HL-60 (cell line): ENCODE data around the gene ARL3.

Experiments
- DNase-seq, 2 experiments: peaks; one replicate each; pipeline ENCODE4 v3.0.0-alpha.2; 2010 to 2020; ENCODE audit warnings: low read depth in 1 of 2, low spot score in 1 of 2
- H3K27ac ChIP-seq: fragments of 250-450 bp; sonication (Bioruptor Pico); replicated peaks from 2 replicates; pipeline ENCODE4 v1.5.1; 2020; ENCODE audit warnings: mild to moderate bottlenecking, moderate library complexity
- H3K27me3 ChIP-seq: fragments of 250-450 bp; sonication (Bioruptor Pico); 2 replicates; pipeline ENCODE4 v1.5.1; 2021; ENCODE audit warnings: mild to moderate bottlenecking, moderate library complexity; ENCODE audit not compliant: insufficient read depth, poor library complexity, severe bottlenecking
- H3K4me3 ChIP-seq: replicated peaks from 2 replicates; pipeline ENCODE4 v1.5.1; 2011; ENCODE audit warnings: mild to moderate bottlenecking, control low read depth, low read length; ENCODE audit not compliant: insufficient read depth
- GABPA ChIP-seq: IDR thresholded peaks from 2 replicates; pipeline ENCODE4 v1.6.1; 2012; ENCODE audit warnings: low read depth
- POLR2AphosphoS5 ChIP-seq: IDR thresholded peaks from 2 replicates; pipeline ENCODE4 v1.6.1; 2012; ENCODE audit warnings: low read depth
- SPI1 ChIP-seq: IDR thresholded peaks from 2 replicates; pipeline ENCODE4 v1.6.1; 2012; ENCODE audit warnings: low read depth, mild to moderate bottlenecking, borderline replicate concordance
- TF ChIP-seq, protein P1 (sequence below): IDR thresholded peaks from 2 replicates; pipeline ENCODE4 v1.6.1; 2012; ENCODE audit warnings: low read depth; ENCODE audit not compliant: insufficient replicate concordance
- TF ChIP-seq, protein P2 (sequence below): IDR thresholded peaks from one replicate; pipeline ENCODE4 v1.5.1; 2011; ENCODE audit warnings: low read length, control low read depth, inconsistent platforms; ENCODE audit not compliant: insufficient read depth

ARL3 gene

DNA sequence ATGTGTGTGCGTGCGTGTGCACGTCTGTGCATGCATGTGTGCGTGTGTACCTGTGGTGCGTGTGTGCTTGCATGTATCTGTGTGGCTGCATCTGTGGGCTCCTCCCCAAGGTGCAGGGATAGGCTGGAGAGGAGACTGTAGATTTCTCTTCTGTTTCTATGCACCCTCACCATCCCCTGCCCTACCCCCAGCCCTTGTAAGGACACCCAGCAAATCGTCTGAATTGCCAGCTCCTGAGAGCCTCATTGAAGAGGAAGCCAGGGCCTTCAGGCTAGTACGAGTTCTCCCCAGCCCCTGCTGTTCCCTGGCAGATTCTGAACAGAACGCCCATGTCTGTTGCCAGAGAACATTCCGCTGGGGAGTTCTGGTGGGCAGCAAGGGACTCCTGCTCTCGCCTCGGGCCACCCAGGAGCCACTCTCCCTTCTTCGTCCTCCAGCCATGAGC, 86.9 kb downstream of the ARL3 start:
- TF ChIP-seq POLR2AphosphoS5 (no peak), SPI1 (no peak), GABPA (no peak)
- TF ChIP-seq, protein P1, sequence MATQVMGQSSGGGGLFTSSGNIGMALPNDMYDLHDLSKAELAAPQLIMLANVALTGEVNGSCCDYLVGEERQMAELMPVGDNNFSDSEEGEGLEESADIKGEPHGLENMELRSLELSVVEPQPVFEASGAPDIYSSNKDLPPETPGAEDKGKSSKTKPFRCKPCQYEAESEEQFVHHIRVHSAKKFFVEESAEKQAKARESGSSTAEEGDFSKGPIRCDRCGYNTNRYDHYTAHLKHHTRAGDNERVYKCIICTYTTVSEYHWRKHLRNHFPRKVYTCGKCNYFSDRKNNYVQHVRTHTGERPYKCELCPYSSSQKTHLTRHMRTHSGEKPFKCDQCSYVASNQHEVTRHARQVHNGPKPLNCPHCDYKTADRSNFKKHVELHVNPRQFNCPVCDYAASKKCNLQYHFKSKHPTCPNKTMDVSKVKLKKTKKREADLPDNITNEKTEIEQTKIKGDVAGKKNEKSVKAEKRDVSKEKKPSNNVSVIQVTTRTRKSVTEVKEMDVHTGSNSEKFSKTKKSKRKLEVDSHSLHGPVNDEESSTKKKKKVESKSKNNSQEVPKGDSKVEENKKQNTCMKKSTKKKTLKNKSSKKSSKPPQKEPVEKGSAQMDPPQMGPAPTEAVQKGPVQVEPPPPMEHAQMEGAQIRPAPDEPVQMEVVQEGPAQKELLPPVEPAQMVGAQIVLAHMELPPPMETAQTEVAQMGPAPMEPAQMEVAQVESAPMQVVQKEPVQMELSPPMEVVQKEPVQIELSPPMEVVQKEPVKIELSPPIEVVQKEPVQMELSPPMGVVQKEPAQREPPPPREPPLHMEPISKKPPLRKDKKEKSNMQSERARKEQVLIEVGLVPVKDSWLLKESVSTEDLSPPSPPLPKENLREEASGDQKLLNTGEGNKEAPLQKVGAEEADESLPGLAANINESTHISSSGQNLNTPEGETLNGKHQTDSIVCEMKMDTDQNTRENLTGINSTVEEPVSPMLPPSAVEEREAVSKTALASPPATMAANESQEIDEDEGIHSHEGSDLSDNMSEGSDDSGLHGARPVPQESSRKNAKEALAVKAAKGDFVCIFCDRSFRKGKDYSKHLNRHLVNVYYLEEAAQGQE, result no peak
- TF ChIP-seq, protein P2, sequence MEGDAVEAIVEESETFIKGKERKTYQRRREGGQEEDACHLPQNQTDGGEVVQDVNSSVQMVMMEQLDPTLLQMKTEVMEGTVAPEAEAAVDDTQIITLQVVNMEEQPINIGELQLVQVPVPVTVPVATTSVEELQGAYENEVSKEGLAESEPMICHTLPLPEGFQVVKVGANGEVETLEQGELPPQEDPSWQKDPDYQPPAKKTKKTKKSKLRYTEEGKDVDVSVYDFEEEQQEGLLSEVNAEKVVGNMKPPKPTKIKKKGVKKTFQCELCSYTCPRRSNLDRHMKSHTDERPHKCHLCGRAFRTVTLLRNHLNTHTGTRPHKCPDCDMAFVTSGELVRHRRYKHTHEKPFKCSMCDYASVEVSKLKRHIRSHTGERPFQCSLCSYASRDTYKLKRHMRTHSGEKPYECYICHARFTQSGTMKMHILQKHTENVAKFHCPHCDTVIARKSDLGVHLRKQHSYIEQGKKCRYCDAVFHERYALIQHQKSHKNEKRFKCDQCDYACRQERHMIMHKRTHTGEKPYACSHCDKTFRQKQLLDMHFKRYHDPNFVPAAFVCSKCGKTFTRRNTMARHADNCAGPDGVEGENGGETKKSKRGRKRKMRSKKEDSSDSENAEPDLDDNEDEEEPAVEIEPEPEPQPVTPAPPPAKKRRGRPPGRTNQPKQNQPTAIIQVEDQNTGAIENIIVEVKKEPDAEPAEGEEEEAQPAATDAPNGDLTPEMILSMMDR, result no peak
- DNase-seq, result no peak
- H3K27ac ChIP-seq, result no peak overlapping the region
- H3K4me3 ChIP-seq, result no peak overlapping the region
- no peaks in the 10 kb centered on the region for H3K27me3 ChIP-seq

DNA sequence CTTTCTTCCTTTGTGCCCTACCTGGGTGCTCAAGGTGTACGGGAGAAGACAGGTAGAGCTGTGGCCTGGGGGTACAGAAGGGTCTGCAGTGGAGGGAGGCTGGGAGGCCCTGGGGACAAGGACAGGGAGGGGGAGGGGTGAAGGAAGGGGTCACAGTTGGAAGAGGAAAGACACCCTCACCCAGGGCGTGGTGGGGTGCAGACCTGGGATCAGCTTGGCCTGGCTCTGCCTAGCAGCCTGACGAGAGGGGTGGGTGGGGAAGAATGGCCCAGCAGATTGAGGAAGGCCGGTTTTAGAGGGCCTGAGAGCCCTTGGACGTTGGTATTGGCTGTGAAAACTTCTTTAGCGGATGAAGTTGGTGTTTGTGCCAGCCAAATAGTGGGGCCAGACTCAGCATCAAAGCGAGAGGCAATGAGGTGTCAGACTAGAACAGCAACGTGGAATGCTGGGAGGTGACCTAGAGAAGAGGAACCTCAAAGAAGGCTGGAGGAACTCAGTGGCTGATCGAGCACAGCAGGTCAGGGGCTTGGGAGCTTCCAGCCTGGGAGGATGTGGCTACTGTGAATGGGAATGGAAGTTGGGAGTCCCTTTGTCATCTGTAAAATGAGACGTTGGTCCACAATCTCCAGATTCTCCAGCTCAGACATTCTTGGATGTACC, 88.0 kb downstream of the ARL3 start:
- Histone ChIP-seq H3K4me3 (no peak overlapping the region), H3K27me3 (no peaks in the 10 kb centered on the region), H3K27ac (no peak overlapping the region)
- peak in 1 of 2 experiments; percentile 45 for DNase-seq
- TF ChIP-seq, protein P2, result no peak
- TF ChIP-seq POLR2AphosphoS5 (no peak), SPI1 (peak; percentile 39; the same call in 1 of the 2 replicates)

DNA sequence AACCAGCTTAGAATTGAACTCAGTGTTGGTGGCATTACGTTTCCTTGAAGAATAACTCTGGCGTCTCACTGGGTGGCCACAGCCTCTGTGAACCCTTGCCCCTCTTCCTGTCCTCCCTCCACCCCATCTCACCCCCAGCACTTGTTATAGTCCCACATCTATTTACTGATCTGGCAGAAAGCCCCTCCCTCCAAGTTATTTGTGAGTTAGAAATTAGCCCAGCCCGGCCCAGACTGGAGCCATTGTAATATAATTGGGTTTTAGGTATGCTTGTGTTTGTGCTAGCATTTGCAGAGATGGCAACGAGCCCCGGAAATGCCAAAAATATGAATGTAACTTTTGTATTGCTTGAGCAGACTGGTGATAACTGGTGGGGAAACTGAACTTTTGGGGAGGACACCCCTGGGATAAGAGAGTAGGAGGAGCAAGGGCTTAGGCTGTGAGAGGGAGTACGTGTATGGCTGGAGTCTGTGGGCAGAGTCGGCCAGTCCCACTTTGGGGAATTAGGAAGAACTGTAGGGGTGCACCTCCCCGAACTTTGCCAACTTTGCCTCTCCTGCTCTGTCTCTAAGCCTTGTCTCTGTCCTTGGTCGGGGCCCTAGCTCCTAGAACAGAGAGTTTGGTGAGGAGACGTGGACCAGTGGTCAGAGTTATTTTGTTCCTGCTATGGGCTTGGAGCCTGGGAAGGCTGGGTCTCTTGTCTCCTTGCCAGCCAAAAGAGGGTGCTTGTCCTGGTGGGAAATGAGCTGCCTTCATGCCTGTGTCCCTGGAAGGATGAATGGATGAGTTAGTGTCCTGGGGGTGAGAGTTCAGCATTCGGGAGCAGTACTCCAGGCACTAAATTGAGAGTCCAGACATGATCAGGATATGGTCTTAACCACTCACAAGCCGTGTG, 89.2 kb downstream of the ARL3 start:
- DNase-seq, result no peak
- no peak overlapping the region for H3K27ac ChIP-seq
- no peaks in the 10 kb centered on the region for H3K27me3 ChIP-seq
- no peak for TF ChIP-seq GABPA
- TF ChIP-seq, protein P1, result no peak
- TF ChIP-seq SPI1, result no peak
- no peak overlapping the region for H3K4me3 ChIP-seq

DNA sequence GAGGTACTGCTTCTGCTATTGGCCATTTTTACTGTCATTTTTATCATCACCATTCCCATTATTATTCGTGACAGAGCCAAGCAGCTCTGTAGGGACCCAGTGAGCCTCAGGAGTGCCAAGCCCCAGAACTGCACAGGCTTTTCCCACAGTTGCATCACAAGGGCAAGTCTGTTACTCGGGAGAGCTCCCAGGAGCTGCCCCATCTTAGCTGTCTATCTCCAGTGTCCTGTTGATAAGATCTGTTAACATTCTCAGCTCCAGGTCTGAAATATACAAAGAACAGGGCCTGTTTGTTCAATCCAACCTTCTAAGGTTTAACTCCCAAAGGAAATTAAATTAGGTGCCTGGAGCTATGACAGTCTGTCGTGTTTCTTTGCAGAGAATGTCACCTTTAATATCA, 90.1 kb downstream of the ARL3 start:
- TF ChIP-seq SPI1, result no peak
- TF ChIP-seq POLR2AphosphoS5, result no peak
- TF ChIP-seq, protein P1, result no peak
- TF ChIP-seq GABPA, result no peak
- TF ChIP-seq, protein P2, result no peak
- Histone ChIP-seq H3K27me3 (no peaks in the 10 kb centered on the region), H3K27ac (no peak overlapping the region), H3K4me3 (no peak overlapping the region)
- DNase-seq, result no peak
